Astrocyte (in vitro differentiated cells and primary cell): Measurements from ENCODE around the gene NUP153.

Source experiments
- EZH2 ChIP-seq: IDR thresholded peaks from 2 replicates; pipeline ENCODE4 v1.6.1; 2012; ENCODE audit warnings: mild to moderate bottlenecking, low read length, inconsistent platforms; ENCODE audit not compliant: insufficient read depth
- TF ChIP-seq, protein P1 (sequence below): IDR thresholded peaks from 2 replicates; pipeline ENCODE4 v1.5.1; 2011; ENCODE audit warnings: low read depth, mild to moderate bottlenecking, inconsistent platforms, low read length, moderate library complexity; ENCODE audit not compliant: insufficient read depth

DNA sequence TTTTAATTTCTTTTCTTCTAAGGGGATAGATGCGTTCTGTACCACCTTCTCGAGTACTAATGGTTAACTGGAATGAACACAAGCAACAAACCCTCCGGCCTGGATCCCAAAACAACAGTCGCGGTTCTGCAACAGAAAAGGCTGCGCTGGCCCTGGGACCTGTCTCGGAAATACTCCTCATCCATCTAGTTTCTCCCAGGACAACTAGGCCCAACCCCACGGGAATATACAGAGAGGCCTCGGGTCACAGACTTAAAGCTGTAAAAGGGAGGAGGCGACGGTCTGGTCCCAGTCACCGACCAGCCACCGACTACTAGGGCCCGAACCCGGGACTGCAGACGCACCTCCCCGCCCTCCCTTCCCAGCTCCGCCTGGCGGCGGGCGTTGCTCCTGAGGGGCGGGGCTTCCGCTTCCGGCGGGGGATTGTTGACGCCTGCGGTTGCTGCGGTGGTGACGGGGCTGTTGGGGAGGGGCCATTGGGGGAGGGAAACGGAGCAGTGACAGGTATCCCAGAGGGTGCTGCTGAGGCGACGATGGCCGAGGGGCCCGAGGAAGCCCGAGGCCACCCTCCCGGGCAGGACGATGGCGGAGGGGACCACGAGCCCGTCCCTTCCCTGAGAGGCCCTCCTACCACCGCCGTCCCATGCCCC lies 106.7 kb downstream of the NUP153 start, which contains the start of gene FAM8A1:
- TF ChIP-seq, protein P1, sequence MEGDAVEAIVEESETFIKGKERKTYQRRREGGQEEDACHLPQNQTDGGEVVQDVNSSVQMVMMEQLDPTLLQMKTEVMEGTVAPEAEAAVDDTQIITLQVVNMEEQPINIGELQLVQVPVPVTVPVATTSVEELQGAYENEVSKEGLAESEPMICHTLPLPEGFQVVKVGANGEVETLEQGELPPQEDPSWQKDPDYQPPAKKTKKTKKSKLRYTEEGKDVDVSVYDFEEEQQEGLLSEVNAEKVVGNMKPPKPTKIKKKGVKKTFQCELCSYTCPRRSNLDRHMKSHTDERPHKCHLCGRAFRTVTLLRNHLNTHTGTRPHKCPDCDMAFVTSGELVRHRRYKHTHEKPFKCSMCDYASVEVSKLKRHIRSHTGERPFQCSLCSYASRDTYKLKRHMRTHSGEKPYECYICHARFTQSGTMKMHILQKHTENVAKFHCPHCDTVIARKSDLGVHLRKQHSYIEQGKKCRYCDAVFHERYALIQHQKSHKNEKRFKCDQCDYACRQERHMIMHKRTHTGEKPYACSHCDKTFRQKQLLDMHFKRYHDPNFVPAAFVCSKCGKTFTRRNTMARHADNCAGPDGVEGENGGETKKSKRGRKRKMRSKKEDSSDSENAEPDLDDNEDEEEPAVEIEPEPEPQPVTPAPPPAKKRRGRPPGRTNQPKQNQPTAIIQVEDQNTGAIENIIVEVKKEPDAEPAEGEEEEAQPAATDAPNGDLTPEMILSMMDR = no peak
- no peak for TF ChIP-seq EZH2
